Omental fat pad (tissue), 4 donors: Measurements from ENCODE around the gene NTRK2. TPM values are rescaled to one million over a fixed set of nuclear protein-coding genes. Genes with fewer than 3 reads are reported as not detected.

Experiments
- ATAC-seq: fragments of 150-250 bp; one replicate; pipeline ENCODE4 v1.9.1; 2016; ENCODE audit warnings: mild to moderate bottlenecking, moderate library complexity; ENCODE audit not compliant: low FRiP score
- DNase-seq: peaks from one replicate; pipeline ENCODE4 v3.0.0-alpha.2; 2019; ENCODE audit warnings: low spot score
- CTCF ChIP-seq, 3 donors: fragments of 450-650 bp; IDR thresholded peaks; one replicate each; pipeline ENCODE4 v1.5.1; 2016 to 2017; ENCODE audit warnings: antibody characterized with exemption in 3 of 3, mild to moderate bottlenecking in 3 of 3, moderate library complexity in 2 of 3
- total RNA-seq, 4 donors: library from RNA; depleted of rRNA; stranded (reverse); fragments of >200 nt; gene quantifications; one replicate each; pipeline ENCODE4 v1.1.0, GENCODE V29; 2016

Gene NTRK2
- total RNA-seq, 4 donors from 2014 or later = 13.9 to 20.2 (median 16.1) TPM

DNA sequence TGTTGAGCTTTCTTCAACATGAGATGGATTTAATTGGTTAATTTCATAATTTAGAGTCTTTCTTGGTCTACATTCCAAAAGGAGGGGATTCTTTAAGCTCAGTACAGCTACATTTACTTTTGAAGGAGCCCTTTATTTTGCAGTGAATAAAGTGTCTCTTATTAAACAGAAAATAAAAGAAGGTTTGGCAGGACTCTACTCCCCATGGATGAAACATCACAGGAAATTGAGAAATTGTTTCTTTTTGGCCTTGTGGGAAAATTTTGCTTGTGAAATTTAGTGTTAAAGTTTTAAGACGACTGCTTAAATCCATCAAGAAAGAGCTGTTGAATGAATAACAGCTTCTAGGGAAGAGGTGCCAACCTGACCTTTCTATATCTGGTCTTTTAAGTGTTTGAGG, 187.7 kb downstream of the NTRK2 start:
- DNase-seq (no peak), ATAC-seq (no peak)
- no peak for TF ChIP-seq CTCF (IDR thresholded peaks at IDR 0.05)

- TF ChIP-seq CTCF (IDR thresholded peaks at IDR 0.05) = no peak
- no peak for DNase-seq
- ATAC-seq = no peak
These were observed 188.8 kb downstream of the NTRK2 start for GRCh38 chr9:84858364-84858763.

- no peak for TF ChIP-seq CTCF (IDR thresholded peaks at IDR 0.05)
These were observed 191.0 kb downstream of the NTRK2 start for GRCh38 chr9:84860249-84861115.

DNA sequence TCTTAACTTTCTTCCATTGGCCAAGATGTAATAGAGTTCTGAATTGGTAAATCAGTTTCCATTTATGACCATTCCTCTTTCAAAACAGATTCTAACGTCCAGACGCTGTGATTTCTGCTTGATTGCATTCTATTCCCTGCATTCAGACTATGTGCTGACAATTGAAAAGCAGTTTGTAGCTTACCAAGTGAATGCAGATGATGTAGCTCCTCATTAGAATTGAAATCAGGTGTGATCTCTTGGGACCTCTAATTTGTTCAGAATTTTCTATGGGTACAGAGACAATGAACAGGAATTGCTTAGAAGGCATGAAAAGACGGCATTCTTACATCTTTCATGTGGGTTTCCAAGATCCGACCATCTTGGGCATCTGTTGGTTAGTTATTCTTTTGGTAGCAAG, 191.9 kb downstream of the NTRK2 start:
- no peak for TF ChIP-seq CTCF (IDR thresholded peaks at IDR 0.05)
- DNase-seq (no peak), ATAC-seq (no peak)

More at GRCh38 chr9:84860249-84861115, 191.0 kb downstream of the NTRK2 start:
- DNase-seq (no peak), ATAC-seq (no peak)

DNA sequence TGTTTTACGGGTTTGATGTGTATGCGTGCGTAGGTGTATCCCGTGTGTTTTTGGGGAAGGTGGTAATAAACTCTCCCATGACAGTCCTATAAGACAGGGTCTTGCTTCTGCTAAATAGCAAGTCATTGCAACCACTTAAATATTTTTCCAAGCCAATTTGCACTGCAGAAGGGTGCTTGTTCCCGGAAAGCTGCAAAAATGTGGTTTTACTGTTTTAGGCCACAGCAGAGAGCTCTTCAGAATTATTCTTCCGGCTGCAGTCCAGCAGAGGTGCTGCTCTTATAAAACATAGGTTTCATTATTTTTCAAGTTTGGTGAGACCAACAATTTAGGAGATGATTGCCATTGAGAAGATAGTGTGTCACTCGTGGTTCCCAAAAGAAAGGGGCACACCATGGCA, 192.8 kb downstream of the NTRK2 start:
- DNase-seq (no peak), ATAC-seq (no peak)
- TF ChIP-seq CTCF (IDR thresholded peaks at IDR 0.05) = no peak

DNA sequence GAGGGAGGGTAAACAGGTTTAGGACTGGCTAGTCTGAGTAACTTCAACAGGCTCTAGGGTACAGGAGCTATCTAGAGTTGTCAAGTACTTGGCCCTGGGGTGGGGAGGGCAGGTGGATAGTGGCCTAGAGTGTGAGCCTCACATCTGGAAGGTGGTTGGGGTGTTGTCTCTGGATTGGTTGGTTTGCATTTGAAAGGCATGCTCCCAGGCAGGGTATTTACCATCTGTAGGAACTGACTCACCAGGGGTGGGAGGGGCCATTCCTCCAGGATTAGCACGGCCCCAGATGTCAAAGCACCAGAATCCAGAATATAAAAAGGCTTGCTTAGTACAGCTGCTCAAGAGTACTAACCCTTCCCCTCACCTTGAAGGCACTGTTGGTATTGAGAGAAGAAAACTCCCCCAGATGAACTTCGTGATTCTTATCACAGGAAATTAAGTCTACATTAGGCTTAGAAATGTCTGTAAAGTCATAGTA, 193.3 kb downstream of the NTRK2 start:
- no peak for TF ChIP-seq CTCF (IDR thresholded peaks at IDR 0.05)
- ATAC-seq = no peak
- no peak for DNase-seq

DNA sequence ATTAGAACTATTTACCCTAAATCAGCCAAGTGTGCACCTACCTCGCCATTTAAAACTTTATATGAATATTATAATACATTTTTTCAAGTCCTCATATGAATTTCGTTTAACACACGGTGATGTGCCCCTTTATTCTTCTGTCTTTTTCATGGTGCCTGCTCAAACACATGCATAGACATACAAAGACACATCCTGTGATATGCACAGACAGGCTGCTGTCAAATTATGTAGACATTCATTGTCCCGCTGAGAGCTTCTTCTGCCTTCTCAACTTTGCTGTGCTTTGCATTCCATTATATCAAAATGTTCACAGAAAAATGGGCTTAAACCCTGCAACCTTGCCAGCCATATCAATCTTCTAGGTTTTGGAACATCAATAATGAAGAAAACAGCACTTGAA, 193.8 kb downstream of the NTRK2 start:
- no peak for TF ChIP-seq CTCF (IDR thresholded peaks at IDR 0.05)
- ATAC-seq = no peak
- DNase-seq = no peak
